ENCODE measurements around the gene PDLIM7.

PDLIM7 gene

GRCh38 chr5:177433658-177434217 is 63.7 kb downstream of the PDLIM7 start:
- Histone ChIP-seq H3K4me3 (IDR thresholded peaks at IDR 0.05; ENCODE audit: insufficient read depth, low read depth, low read length) (no peak overlapping the region), H3K4me1 (ENCODE audit: low read depth, poor library complexity, severe bottlenecking) (peaks cover 42% of the 10 kb centered on the region), H3K27ac (no peak overlapping the region), H2AFZ (ENCODE audit: low read depth) (no peak overlapping the region), H3K27me3 (ENCODE audit: insufficient read depth, low read depth) (no peaks in the 10 kb centered on the region), H3K4me2 (no peak overlapping the region), H3K9ac (no peak overlapping the region), H3K36me3 (ENCODE audit: insufficient read depth) (no peaks in the 10 kb centered on the region), H3K79me2 (ENCODE audit: insufficient read depth, low read depth) (no peaks in the 10 kb centered on the region), H4K20me1 (ENCODE audit: insufficient read depth) (no peaks in the 10 kb centered on the region)
- TF ChIP-seq CTCF (conservative IDR thresholded peaks at IDR 0.05; ENCODE audit: low read depth, low read length) = no peak
